WTC11 (cell line): Measurements from ENCODE around the gene KCNMA1. TPM values are rescaled to one million over a fixed set of nuclear protein-coding genes. Genes with fewer than 3 reads are reported as not detected.

Source experiments
- ATAC-seq: fragments of 200-7000 bp; cut with Tn5 transposase; 2 replicates; pipeline ENCODE4 v1.10.0; 2021; ENCODE audit warnings: mild to moderate bottlenecking, moderate library complexity
- CTCF ChIA-PET: fragments of 300-600 bp; sonication (Branson Sonifier 250); formaldehyde crosslinking; loops from one replicate; lab custom pipeline; 2021; ENCODE audit warnings: antibody characterized with exemption; lab: Charles Lee
- POLR2A ChIA-PET: fragments of 350-600 bp; sonication (Branson Sonifier 250); formaldehyde crosslinking; loops from one replicate; lab custom pipeline; 2021; ENCODE audit warnings: antibody characterized with exemption; lab: Charles Lee
- DNase-seq: peaks from one replicate; pipeline ENCODE4 v3.0.0; 2021; ENCODE audit warnings: low spot score
- H3K27ac Mint-ChIP-seq: 2 replicates; pipeline ENCODE4 v1.8.0; 2021; ENCODE audit warnings: mixed read lengths
- H3K27me3 Mint-ChIP-seq: 2 replicates; pipeline ENCODE4 v1.8.0; 2021; ENCODE audit warnings: low read depth, mild to moderate bottlenecking, moderate library complexity, mixed read lengths
- H3K36me3 Mint-ChIP-seq: 2 replicates; pipeline ENCODE4 v1.8.0; 2021; ENCODE audit warnings: mixed read lengths
- H3K4me1 Mint-ChIP-seq: 2 replicates; pipeline ENCODE4 v1.8.0; 2022; ENCODE audit warnings: mixed read lengths
- H3K4me3 Mint-ChIP-seq: 2 replicates; pipeline ENCODE4 v1.8.0; 2021; ENCODE audit warnings: mild to moderate bottlenecking, moderate library complexity, mixed read lengths
- H3K9me3 Mint-ChIP-seq: 2 replicates; pipeline ENCODE4 v1.8.0; 2021; ENCODE audit warnings: mixed read lengths
- CREB1 ChIP-seq: sonication (generic); formaldehyde crosslinking; IDR thresholded peaks from 2 replicates; pipeline ENCODE4 v1.8.0; 2023; ENCODE audit warnings: mild to moderate bottlenecking, missing genetic modification reagents
- EMX1 ChIP-seq: fragments of 250-450 bp; sonication (Bioruptor Pico); IDR thresholded peaks from 2 replicates; pipeline ENCODE4 v1.8.0; 2021; ENCODE audit warnings: mild to moderate bottlenecking
- ESRRA ChIP-seq: sonication (generic); formaldehyde crosslinking; IDR thresholded peaks from 2 replicates; pipeline ENCODE4 v1.8.1; 2022; ENCODE audit warnings: mild to moderate bottlenecking, missing genetic modification reagents, borderline replicate concordance
- ETV6 ChIP-seq: sonication (generic); formaldehyde crosslinking; IDR thresholded peaks from 2 replicates; pipeline ENCODE4 v1.8.1; 2022; ENCODE audit warnings: mild to moderate bottlenecking, missing genetic modification reagents
- FOXJ3 ChIP-seq: sonication (generic); formaldehyde crosslinking; IDR thresholded peaks from 2 replicates; pipeline ENCODE4 v1.9.0; 2021; ENCODE audit warnings: missing genetic modification reagents, mild to moderate bottlenecking, borderline replicate concordance
- FOXP1 ChIP-seq: sonication (generic); formaldehyde crosslinking; IDR thresholded peaks from 2 replicates; pipeline ENCODE4 v1.8.0; 2022; ENCODE audit warnings: missing genetic modification reagents, mild to moderate bottlenecking, moderate library complexity, borderline replicate concordance
- GRHL2 ChIP-seq: fragments of 250-450 bp; sonication (Bioruptor Pico); IDR thresholded peaks from 2 replicates; pipeline ENCODE4 v1.8.0; 2022; ENCODE audit warnings: mild to moderate bottlenecking, moderate library complexity; ENCODE audit not compliant: insufficient replicate concordance, severe bottlenecking
- HMGA2 ChIP-seq: fragments of 250-450 bp; sonication (Bioruptor Pico); IDR thresholded peaks from 2 replicates; pipeline ENCODE4 v1.4.0; 2021; ENCODE audit warnings: mild to moderate bottlenecking, moderate library complexity
- JUN ChIP-seq: sonication (generic); formaldehyde crosslinking; IDR thresholded peaks from 2 replicates; pipeline ENCODE4 v1.8.0; 2023; ENCODE audit warnings: mild to moderate bottlenecking, missing genetic modification reagents
- MXD4 ChIP-seq: fragments of 250-450 bp; sonication (Bioruptor Pico); IDR thresholded peaks from 2 replicates; pipeline ENCODE4 v1.8.0; 2021; ENCODE audit warnings: mild to moderate bottlenecking, moderate library complexity, borderline replicate concordance
- MYBL2 ChIP-seq: sonication (generic); formaldehyde crosslinking; IDR thresholded peaks from 2 replicates; pipeline ENCODE4 v1.8.1; 2023; ENCODE audit warnings: mild to moderate bottlenecking, moderate library complexity, missing genetic modification reagents
- NFATC4 ChIP-seq: fragments of 250-450 bp; sonication (Bioruptor Pico); IDR thresholded peaks from 2 replicates; pipeline ENCODE4 v1.9.0; 2021; ENCODE audit warnings: mild to moderate bottlenecking
- NFE2L1 ChIP-seq: sonication (generic); formaldehyde crosslinking; IDR thresholded peaks from 2 replicates; pipeline ENCODE4 v1.8.1; 2023; ENCODE audit warnings: missing genetic modification reagents
- NFYB ChIP-seq: sonication (generic); formaldehyde crosslinking; conservative IDR thresholded peaks from 2 replicates; pipeline ENCODE4 v1.8.0; 2022; ENCODE audit warnings: low read depth, missing genetic modification reagents
- NR2C2 ChIP-seq: sonication (generic); formaldehyde crosslinking; IDR thresholded peaks from 2 replicates; pipeline ENCODE4 v1.8.0; 2022; ENCODE audit warnings: mild to moderate bottlenecking, missing genetic modification reagents
- SMAD3 ChIP-seq: sonication (generic); formaldehyde crosslinking; IDR thresholded peaks from 2 replicates; pipeline ENCODE4 v1.8.0; 2022; ENCODE audit warnings: missing genetic modification reagents, mild to moderate bottlenecking, borderline replicate concordance
- SP1 ChIP-seq: sonication (generic); formaldehyde crosslinking; conservative IDR thresholded peaks from 2 replicates; pipeline ENCODE4 v1.8.1; 2022; ENCODE audit warnings: missing genetic modification reagents
- ZNF317 ChIP-seq: sonication (generic); formaldehyde crosslinking; IDR thresholded peaks from 2 replicates; pipeline ENCODE4 v1.8.1; 2023; ENCODE audit warnings: low read depth, mild to moderate bottlenecking, moderate library complexity, missing genetic modification reagents, borderline replicate concordance
- ZNF671 ChIP-seq: fragments of 250-450 bp; sonication (Bioruptor Pico); IDR thresholded peaks from 2 replicates; pipeline ENCODE4 v1.8.0; 2021; ENCODE audit warnings: mild to moderate bottlenecking
- total RNA-seq: library from RNA; stranded (reverse); gene quantifications from 3 replicates; pipeline ENCODE4 v1.2.3, GENCODE V29; 2021
- TF ChIP-seq, protein P1 (sequence below): sonication (generic); formaldehyde crosslinking; IDR thresholded peaks from 2 replicates; pipeline ENCODE4 v1.8.1; 2023; ENCODE audit warnings: mild to moderate bottlenecking, missing genetic modification reagents, moderate library complexity
- TF ChIP-seq, protein P2 (sequence below): fragments of 250-450 bp; sonication (Bioruptor Pico); IDR thresholded peaks from 2 replicates; pipeline ENCODE4 v1.9.0; 2021; ENCODE audit warnings: mild to moderate bottlenecking
- TF ChIP-seq, protein P3 (sequence below): sonication (generic); formaldehyde crosslinking; IDR thresholded peaks from 2 replicates; pipeline ENCODE4 v1.8.0; 2022; ENCODE audit warnings: mild to moderate bottlenecking, missing genetic modification reagents
- TF ChIP-seq, protein P4 (sequence below): sonication (generic); formaldehyde crosslinking; IDR thresholded peaks from 2 replicates; pipeline ENCODE4 v1.8.1; 2022; ENCODE audit warnings: low read depth, mild to moderate bottlenecking, moderate library complexity, missing genetic modification reagents, borderline replicate concordance

KCNMA1 gene
- total RNA-seq, 1 experiment from 2014 or later: 7.3 TPM

DNA sequence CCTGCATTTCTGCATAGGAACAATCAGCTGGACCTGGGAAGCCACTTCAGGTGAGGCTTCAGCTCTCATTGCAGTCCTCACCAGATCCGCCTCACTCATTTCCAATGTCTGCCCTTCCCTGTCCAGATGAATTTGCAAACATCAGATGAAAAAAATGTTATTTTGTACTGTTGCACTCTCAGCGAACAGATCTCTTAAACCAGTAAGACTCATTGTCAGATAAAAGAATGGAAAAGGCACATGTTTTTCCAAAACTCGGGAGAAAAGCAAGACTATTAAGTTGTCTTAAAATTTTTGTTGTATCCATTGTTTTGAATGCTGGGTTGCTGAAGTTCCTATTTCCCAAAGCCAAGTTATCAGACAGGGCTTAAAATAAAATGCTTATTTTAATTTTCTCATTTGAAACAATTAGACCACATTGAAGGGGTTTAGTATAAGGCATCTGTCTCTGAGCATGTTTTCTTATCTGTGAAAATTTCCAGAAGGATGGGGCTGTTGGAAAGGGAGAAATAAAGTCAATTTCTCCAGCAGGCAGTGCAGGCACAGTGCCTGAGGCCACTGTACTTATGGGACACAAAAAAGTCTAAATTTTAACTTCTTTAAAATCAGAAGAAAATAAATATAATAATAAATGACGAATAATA lies 396.8 kb downstream of the KCNMA1 start:
- H3K27me3 Mint-ChIP-seq: no peaks in the 10 kb centered on the region
- no peak for ATAC-seq
- no peak overlapping the region for H3K4me3 Mint-ChIP-seq
- peaks cover 6% of the 10 kb centered on the region for H3K9me3 Mint-ChIP-seq
- no peak overlapping the region for H3K27ac Mint-ChIP-seq
- TF ChIP-seq FOXP1 (CRISPR knock-in tag) (no peak), ZNF317 (no peak), FOXJ3 (no peak), CREB1 (CRISPR knock-in tag) (no peak)
- TF ChIP-seq, all 79 proteins: peak for 0
- no peak for DNase-seq
- Mint-ChIP-seq H3K36me3 (no peaks in the 10 kb centered on the region), H3K4me1 (no peaks in the 10 kb centered on the region; the same call in 1 of the 2 replicates)
- CTCF ChIA-PET: interaction anchor here (1.3 to 2.6 kb wide), 2 partner anchors 66 to 516 kb away, joined by 5 to 13 read pairs; no protein-coding TSS in a partner anchor
- POLR2A ChIA-PET: no interaction called here

DNA sequence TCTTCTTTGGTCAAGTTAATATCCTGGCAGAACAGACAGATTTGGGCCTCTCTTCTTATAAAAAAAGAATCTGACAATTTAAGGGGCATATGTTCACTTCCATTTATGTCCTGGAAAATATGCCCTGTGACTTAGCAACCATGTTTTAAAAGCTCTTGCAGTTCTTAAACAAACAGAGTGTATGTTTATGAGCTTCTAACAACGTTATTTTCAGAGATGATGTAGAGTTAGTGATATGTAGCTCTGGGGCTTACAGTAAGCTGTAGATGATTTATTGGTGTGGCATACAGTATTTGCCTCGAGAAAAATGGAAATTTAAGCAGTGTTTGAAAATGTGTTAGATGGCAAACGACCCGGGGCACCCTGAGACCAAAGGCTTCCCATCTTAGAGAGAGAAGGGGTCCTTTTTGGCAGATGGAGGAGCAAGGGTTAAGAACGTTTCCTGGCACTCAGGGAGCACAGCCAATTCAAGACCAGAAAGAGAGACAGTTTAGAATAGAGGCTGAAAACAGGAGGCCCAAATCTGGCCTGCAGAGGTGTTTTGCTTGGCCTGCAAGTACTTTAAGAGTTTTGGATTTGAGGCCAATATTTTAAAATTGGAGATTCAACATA lies 397.5 kb downstream of the KCNMA1 start:
- TF ChIP-seq NFE2L1: no peak
- no peak for TF ChIP-seq GRHL2 (CRISPR knock-in tag)
- no peak for TF ChIP-seq ZNF671 (CRISPR knock-in tag)
- no peak for TF ChIP-seq NFYB (CRISPR knock-in tag)
- TF ChIP-seq JUN (CRISPR knock-in tag): no peak
- TF ChIP-seq SP1 (CRISPR knock-in tag): no peak
- TF ChIP-seq MYBL2 (CRISPR knock-in tag): no peak
- no peak for TF ChIP-seq NFATC4 (CRISPR knock-in tag)
- TF ChIP-seq, protein P1, sequence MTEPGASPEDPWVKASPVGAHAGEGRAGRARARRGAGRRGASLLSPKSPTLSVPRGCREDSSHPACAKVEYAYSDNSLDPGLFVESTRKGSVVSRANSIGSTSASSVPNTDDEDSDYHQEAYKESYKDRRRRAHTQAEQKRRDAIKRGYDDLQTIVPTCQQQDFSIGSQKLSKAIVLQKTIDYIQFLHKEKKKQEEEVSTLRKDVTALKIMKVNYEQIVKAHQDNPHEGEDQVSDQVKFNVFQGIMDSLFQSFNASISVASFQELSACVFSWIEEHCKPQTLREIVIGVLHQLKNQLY (CRISPR knock-in tag): no peak
- TF ChIP-seq EMX1: no peak
- no peak for TF ChIP-seq CREB1 (CRISPR knock-in tag)
- no peak for TF ChIP-seq NR2C2 (CRISPR knock-in tag)
- TF ChIP-seq ETV6 (CRISPR knock-in tag): no peak
- TF ChIP-seq, protein P2, sequence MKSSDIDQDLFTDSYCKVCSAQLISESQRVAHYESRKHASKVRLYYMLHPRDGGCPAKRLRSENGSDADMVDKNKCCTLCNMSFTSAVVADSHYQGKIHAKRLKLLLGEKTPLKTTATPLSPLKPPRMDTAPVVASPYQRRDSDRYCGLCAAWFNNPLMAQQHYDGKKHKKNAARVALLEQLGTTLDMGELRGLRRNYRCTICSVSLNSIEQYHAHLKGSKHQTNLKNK: no peak
- no peak for TF ChIP-seq MXD4
- TF ChIP-seq ESRRA (CRISPR knock-in tag): no peak
- no peak for TF ChIP-seq SMAD3 (CRISPR knock-in tag)
- TF ChIP-seq, protein P3, sequence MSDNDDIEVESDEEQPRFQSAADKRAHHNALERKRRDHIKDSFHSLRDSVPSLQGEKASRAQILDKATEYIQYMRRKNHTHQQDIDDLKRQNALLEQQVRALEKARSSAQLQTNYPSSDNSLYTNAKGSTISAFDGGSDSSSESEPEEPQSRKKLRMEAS: no peak
- TF ChIP-seq HMGA2 (CRISPR knock-in tag): no peak
- TF ChIP-seq, protein P4, sequence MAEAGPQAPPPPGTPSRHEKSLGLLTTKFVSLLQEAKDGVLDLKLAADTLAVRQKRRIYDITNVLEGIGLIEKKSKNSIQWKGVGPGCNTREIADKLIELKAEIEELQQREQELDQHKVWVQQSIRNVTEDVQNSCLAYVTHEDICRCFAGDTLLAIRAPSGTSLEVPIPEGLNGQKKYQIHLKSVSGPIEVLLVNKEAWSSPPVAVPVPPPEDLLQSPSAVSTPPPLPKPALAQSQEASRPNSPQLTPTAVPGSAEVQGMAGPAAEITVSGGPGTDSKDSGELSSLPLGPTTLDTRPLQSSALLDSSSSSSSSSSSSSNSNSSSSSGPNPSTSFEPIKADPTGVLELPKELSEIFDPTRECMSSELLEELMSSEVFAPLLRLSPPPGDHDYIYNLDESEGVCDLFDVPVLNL (CRISPR knock-in tag): no peak
- Mint-ChIP-seq H3K27ac (no peak overlapping the region), H3K9me3 (peaks cover 12% of the 10 kb centered on the region), H3K27me3 (no peaks in the 10 kb centered on the region), H3K36me3 (no peaks in the 10 kb centered on the region), H3K4me3 (no peak overlapping the region), H3K4me1 (no peaks in the 10 kb centered on the region; the same call in 1 of the 2 replicates)
- ChIA-PET CTCF (interaction anchor here (1.3 kb wide), 1 partner anchor 404 kb away, joined by 3 read pairs; no protein-coding TSS in a partner anchor), POLR2A (no interaction called here)
- DNase-seq (no peak), ATAC-seq (no peak)
